Renal cortical epithelial cell (primary cell): ENCODE data around the gene PNMA8A. TPM values are rescaled to one million over a fixed set of nuclear protein-coding genes. Genes with fewer than 3 reads are reported as not detected.
"Not testable (repeated sequence)": the region's sequence is repeated elsewhere in the genome, so short reads cannot be mapped to it uniquely, and the experiment has no call there.

Experiments used
- DNase-seq: peaks from one replicate; pipeline ENCODE4 v3.0.0-alpha.2; 2011; ENCODE audit warnings: low read depth
- total RNA-seq: library from RNA; depleted of rRNA; stranded (reverse); fragments of >200 nt; gene quantifications from 2 replicates; pipeline ENCODE4 v1.2.3, GENCODE V29; 2014

Gene PNMA8A
- 1.2 and 15.4 TPM in 2 replicates for total RNA-seq

GRCh38 chr19:46471116-46471733 lies at the start of gene PNMA8A:
Gene PNMA8A, minus strand, starts transcription at chr19:46471563. Its CDS starts 528 bp downstream, at chr19:46471035.
- DNase-seq, result peak; percentile 41

GRCh38 chr19:46520616-46521015 lies 49.3 kb upstream of the PNMA8A start:
- DNase-seq, result no peak

GRCh38 chr19:46517471-46517870 lies 46.1 kb upstream of the PNMA8A start:
- DNase-seq, result no peak

GRCh38 chr19:46515879-46516350 lies 44.6 kb upstream of the PNMA8A start:
- peak; percentile 41 for DNase-seq

- DNase-seq, result no peak
These were observed 43.9 kb upstream of the PNMA8A start for GRCh38 chr19:46515290-46515609.

GRCh38 chr19:46514589-46515289 lies 43.4 kb upstream of the PNMA8A start:
- no peak for DNase-seq

- DNase-seq, result peak; percentile 24
These were observed 42.3 kb upstream of the PNMA8A start for GRCh38 chr19:46513461-46514236.

GRCh38 chr19:46511237-46511636 lies 39.9 kb upstream of the PNMA8A start:
- DNase-seq, result no peak

GRCh38 chr19:46508206-46508605 lies 36.8 kb upstream of the PNMA8A start:
- no peak for DNase-seq

GRCh38 chr19:46503848-46504453 lies 32.6 kb upstream of the PNMA8A start:
- DNase-seq, result no peak

- no peak for DNase-seq
These were observed 31.5 kb upstream of the PNMA8A start for GRCh38 chr19:46502891-46503290.

- no peak for DNase-seq
These were observed 28.3 kb upstream of the PNMA8A start for GRCh38 chr19:46499692-46500091.

GRCh38 chr19:46497773-46498172 lies 26.4 kb upstream of the PNMA8A start:
- DNase-seq, result no peak

GRCh38 chr19:46496886-46497285 lies 25.5 kb upstream of the PNMA8A start:
- not testable (repeated sequence) for DNase-seq

GRCh38 chr19:46496304-46496703 lies 24.9 kb upstream of the PNMA8A start:
- DNase-seq, result no peak

- DNase-seq, result no peak
These were observed 24.4 kb upstream of the PNMA8A start, which contains the start of gene PNMA8B for GRCh38 chr19:46495786-46496099. Gene PNMA8B, minus strand, starts transcription at chr19:46495867. Its CDS starts 402 bp downstream, at chr19:46495465.

GRCh38 chr19:46494941-46495785 lies 23.8 kb upstream of the PNMA8A start:
- DNase-seq, result no peak

GRCh38 chr19:46494146-46494940 lies 23.0 kb upstream of the PNMA8A start:
- DNase-seq, result no peak

GRCh38 chr19:46493236-46494145 lies 22.1 kb upstream of the PNMA8A start:
- no peak for DNase-seq

GRCh38 chr19:46492841-46493235 lies 21.5 kb upstream of the PNMA8A start:
- DNase-seq, result no peak
